Tibial artery (tissue), 4 donors: ENCODE results near the gene VPS39.

Source experiments
- DNase-seq, 2 donors: peaks; one replicate each; pipeline ENCODE4 v3.0.0-alpha.2; 2019
- H3K27ac ChIP-seq, 2 donors: fragments of 200-600 bp; sonication (generic) in 1 of 2; 1 replicate in 1 of 2; 2 replicates in 1 of 2; pipeline ENCODE4 v1.5.1; 2018 to 2019; ENCODE audit warnings: mild to moderate bottlenecking in 1 of 2
- H3K27me3 ChIP-seq, 2 donors: fragments of 200-600 bp; sonication (generic) in 1 of 2; one replicate each; pipeline versions ENCODE4 v1.5.1 to v1.6.0; 2016 to 2019
- H3K36me3 ChIP-seq, 3 donors: fragments of 200-600 bp; sonication (generic) in 2 of 3; one replicate each; pipeline ENCODE4 v1.5.1; 2016 to 2019; ENCODE audit warnings: mild to moderate bottlenecking in 2 of 3
- H3K4me1 ChIP-seq, 4 donors: fragments of 200-600 bp; sonication (generic) in 2 of 4; 1 replicate in 3 of 4; 2 replicates in 1 of 4; pipeline ENCODE4 v1.5.1; 2016 to 2019
- H3K4me3 ChIP-seq, 2 donors: fragments of 200-600 bp; sonication (generic) in 1 of 2; 1 replicate in 1 of 2; 2 replicates in 1 of 2; pipeline ENCODE4 v1.5.1; 2018 to 2019; ENCODE audit warnings: mild to moderate bottlenecking in 2 of 2
- H3K9me3 ChIP-seq, 3 donors: fragments of 200-600 bp; sonication (generic) in 1 of 3; one replicate each; pipeline ENCODE4 v1.5.1; 2016 to 2019
- CTCF ChIP-seq, 2 experiments: fragments of 200-600 bp in 1 of 2; fragments of 450-650 bp in 1 of 2; IDR thresholded peaks; one replicate each; pipeline ENCODE4 v1.5.1; 2017 to 2019; ENCODE audit warnings: antibody characterized with exemption in 2 of 2, mild to moderate bottlenecking in 1 of 2, moderate library complexity in 1 of 2
- intact Hi-C: fragments of 100-400 bp; cut with DNase I; formaldehyde crosslinking; loops from one replicate; pipeline ENCODE4 v1.15.0; 2023; ENCODE audit warnings: low total_unique reads

Gene VPS39

DNA sequence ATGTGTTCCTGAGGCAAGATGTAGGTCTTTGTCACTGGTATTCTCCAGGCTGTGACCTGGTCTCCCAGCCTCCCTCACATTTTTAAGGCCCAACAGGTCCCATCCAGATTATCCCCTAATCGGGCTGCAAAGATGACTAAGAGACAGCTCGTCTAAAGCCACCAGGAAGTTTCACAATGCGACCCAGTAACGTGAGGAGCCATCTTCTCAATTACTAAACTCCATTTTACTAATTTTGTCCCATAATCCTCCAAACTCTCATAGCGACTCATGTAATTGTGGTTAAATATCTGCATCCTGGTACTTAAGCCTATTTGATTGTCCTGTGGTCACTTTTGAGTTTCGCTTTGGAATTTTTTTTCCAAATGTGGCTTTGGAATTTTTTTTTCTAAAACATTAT is 43.0 kb downstream of the VPS39 start:
- Histone ChIP-seq H3K9me3 (no peaks in the 10 kb centered on the region), H3K36me3 (peaks cover 94 to 99% (median 95%) of the 10 kb centered on the region in 3 donors), H3K4me1 (no peaks in the 10 kb centered on the region), H3K27me3 (no peaks in the 10 kb centered on the region), H3K4me3 (no peak overlapping the region), H3K27ac (no peak overlapping the region)
- intact Hi-C loops, result no loop called here
- TF ChIP-seq CTCF (IDR thresholded peaks at IDR 0.05), result no peak
- no peak for DNase-seq

GRCh38 chr15:42163947-42164550 is 44.1 kb downstream of the VPS39 start:
- Histone ChIP-seq H3K4me1 (no peaks in the 10 kb centered on the region), H3K4me3 (no peak overlapping the region), H3K27me3 (no peaks in the 10 kb centered on the region), H3K36me3 (peaks cover 95 to 99% (median 99%) of the 10 kb centered on the region in 3 donors), H3K27ac (no peak overlapping the region), H3K9me3 (no peaks in the 10 kb centered on the region)
- intact Hi-C loops, result no loop called here
- TF ChIP-seq CTCF (IDR thresholded peaks at IDR 0.05), result no peak
- DNase-seq, result peak in 1 of 2 donors; percentile 35

GRCh38 chr15:42163291-42163690 is 44.8 kb downstream of the VPS39 start:
- H3K36me3 ChIP-seq, result peaks cover 92 to 100% (median 99%) of the 10 kb centered on the region in 3 donors
- no peaks in the 10 kb centered on the region for H3K27me3 ChIP-seq
- H3K4me1 ChIP-seq, result peaks cover 0 to 2% (median 0%) of the 10 kb centered on the region in 4 donors
- no peaks in the 10 kb centered on the region for H3K9me3 ChIP-seq
- no peak for TF ChIP-seq CTCF (IDR thresholded peaks at IDR 0.05)
- no peak overlapping the region for H3K4me3 ChIP-seq
- H3K27ac ChIP-seq, result no peak overlapping the region
- DNase-seq, result peak in 1 of 2 donors; percentile 51
- intact Hi-C loops, result no loop called here

DNA sequence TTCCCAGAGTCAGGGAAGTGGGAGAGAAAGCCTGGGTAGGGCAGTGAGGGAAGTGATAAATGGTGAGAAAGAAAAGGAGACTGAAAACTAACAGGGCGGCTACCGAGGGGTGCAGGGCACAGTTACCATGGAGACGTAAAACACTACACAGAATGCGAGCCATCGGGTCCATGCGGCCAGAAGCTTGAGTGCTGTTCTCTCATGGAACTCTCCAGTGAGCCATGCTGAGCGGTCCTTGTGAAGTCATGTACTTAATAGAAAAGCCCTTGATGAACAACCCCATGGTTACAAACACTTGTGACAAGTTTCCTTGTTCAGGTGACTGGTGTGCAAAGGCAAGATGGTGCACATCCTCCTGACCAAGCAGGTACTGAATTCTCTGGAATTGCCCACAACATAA is 48.0 kb downstream of the VPS39 start:
- no peaks in the 10 kb centered on the region for H3K9me3 ChIP-seq
- H3K27me3 ChIP-seq, result no peaks in the 10 kb centered on the region
- peaks cover 0 to 13% (median 0%) of the 10 kb centered on the region in 4 donors for H3K4me1 ChIP-seq
- TF ChIP-seq CTCF (IDR thresholded peaks at IDR 0.05), result no peak
- no peak overlapping the region for H3K27ac ChIP-seq
- peaks cover 61 to 69% (median 67%) of the 10 kb centered on the region in 3 donors for H3K36me3 ChIP-seq
- no peak overlapping the region for H3K4me3 ChIP-seq
- peak in 1 of 2 donors; percentile 57 for DNase-seq
- intact Hi-C loops, result no loop called here

DNA sequence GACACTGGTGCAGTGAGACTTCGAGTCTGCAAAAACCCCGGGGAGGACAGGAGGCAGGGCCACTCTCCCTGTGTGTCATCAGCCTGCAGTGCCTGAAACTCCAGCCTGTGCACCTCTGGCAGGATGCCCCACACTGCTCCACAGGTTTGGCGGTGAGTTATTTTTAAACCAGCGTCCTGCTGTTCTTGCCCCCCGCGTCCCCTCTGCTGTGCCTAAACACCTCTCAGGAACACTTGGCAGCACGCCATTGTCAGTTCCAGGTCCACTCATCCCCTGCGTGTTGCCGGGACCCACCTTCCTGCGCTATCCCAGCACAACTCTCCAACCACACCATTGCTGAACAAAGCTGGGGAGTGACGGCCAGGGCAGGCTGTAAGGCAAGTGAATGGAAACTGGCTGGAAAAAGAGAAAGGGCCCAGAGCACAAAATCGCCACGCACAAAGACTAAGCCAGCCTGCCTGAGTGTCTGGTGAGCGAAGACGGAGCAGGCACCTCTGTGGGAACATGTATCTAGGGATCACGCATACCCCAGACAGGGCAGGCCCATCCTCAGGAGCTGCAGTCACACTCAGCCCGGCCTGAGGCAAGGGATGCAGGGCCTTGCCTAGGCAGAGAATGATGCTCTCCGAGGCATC is 48.6 kb downstream of the VPS39 start:
- H3K36me3 ChIP-seq, result peaks cover 54 to 62% (median 61%) of the 10 kb centered on the region in 3 donors
- peak in 1 of 2 donors; percentile 66 for DNase-seq
- intact Hi-C loops, result no loop called here

More for the DNA sequence above, 48.6 kb downstream of the VPS39 start:
- TF ChIP-seq CTCF (IDR thresholded peaks at IDR 0.05), result no peak
- no peak overlapping the region for H3K4me3 ChIP-seq
- peaks cover 0 to 13% (median 0%) of the 10 kb centered on the region in 4 donors for H3K4me1 ChIP-seq
- no peak overlapping the region for H3K27ac ChIP-seq
- H3K27me3 ChIP-seq, result no peaks in the 10 kb centered on the region
- H3K9me3 ChIP-seq, result no peaks in the 10 kb centered on the region
